Right lobe of liver (tissue), 4 donors: Measurements from ENCODE around the gene C4orf46.

Experiments
- POLR2A ChIP-seq: fragments of 450-650 bp; IDR thresholded peaks from one replicate; pipeline ENCODE4 v1.6.1; 2017; ENCODE audit warnings: antibody characterized with exemption, mild to moderate bottlenecking
- TF ChIP-seq, protein P1 (sequence below), 4 donors: fragments of 200-600 bp in 3 of 4; fragments of 450-650 bp in 1 of 4; IDR thresholded peaks; one replicate each; pipeline versions ENCODE4 v1.5.1 to v1.8.0; 2016 to 2022; ENCODE audit warnings: antibody characterized with exemption in 4 of 4, mild to moderate bottlenecking in 2 of 4
- donor health status: DM: no; HTN: no; CAD: no.
- donor health status: DM: no; HTN: no; CAD: no.
- donor health status: DM: no; HTN: yes; CAD: no.

DNA sequence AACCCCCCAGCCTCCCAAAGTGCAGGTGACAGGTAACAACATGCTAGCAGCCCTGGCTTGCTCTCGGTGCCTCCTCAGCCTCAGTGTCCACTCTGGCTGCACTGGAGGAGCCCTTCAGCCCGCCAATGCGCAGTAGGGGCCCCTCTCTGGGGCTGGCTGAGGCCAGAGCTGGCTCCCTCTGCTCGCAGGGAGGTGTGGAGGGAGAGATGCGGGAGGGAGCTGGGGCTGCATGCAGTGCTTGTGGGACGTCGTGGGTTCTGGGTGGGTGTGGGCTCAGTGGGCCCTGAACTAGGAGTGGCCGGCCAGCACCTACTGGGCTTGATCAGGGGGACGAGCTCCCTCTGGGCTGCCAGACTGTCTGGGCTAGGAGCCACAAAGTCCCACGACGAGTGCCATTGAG, 14.4 kb downstream of the C4orf46 start:
- TF ChIP-seq, protein P1, sequence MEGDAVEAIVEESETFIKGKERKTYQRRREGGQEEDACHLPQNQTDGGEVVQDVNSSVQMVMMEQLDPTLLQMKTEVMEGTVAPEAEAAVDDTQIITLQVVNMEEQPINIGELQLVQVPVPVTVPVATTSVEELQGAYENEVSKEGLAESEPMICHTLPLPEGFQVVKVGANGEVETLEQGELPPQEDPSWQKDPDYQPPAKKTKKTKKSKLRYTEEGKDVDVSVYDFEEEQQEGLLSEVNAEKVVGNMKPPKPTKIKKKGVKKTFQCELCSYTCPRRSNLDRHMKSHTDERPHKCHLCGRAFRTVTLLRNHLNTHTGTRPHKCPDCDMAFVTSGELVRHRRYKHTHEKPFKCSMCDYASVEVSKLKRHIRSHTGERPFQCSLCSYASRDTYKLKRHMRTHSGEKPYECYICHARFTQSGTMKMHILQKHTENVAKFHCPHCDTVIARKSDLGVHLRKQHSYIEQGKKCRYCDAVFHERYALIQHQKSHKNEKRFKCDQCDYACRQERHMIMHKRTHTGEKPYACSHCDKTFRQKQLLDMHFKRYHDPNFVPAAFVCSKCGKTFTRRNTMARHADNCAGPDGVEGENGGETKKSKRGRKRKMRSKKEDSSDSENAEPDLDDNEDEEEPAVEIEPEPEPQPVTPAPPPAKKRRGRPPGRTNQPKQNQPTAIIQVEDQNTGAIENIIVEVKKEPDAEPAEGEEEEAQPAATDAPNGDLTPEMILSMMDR (IDR thresholded peaks at IDR 0.05), result no peak
- TF ChIP-seq POLR2A, result no peak
